UCSD-AML1 (cell line): ENCODE measurements around the gene SLC19A1.
"Not testable (repeated sequence)": the region's sequence is repeated elsewhere in the genome, so short reads cannot be mapped to it uniquely, and the experiment has no call there.

Source experiments
- DNase-seq: peaks from one replicate; lab custom pipeline; 2025; ENCODE audit not compliant: unreplicated experiment; lab: John Stamatoyannopoulos, UW

The SLC19A1 gene

DNA sequence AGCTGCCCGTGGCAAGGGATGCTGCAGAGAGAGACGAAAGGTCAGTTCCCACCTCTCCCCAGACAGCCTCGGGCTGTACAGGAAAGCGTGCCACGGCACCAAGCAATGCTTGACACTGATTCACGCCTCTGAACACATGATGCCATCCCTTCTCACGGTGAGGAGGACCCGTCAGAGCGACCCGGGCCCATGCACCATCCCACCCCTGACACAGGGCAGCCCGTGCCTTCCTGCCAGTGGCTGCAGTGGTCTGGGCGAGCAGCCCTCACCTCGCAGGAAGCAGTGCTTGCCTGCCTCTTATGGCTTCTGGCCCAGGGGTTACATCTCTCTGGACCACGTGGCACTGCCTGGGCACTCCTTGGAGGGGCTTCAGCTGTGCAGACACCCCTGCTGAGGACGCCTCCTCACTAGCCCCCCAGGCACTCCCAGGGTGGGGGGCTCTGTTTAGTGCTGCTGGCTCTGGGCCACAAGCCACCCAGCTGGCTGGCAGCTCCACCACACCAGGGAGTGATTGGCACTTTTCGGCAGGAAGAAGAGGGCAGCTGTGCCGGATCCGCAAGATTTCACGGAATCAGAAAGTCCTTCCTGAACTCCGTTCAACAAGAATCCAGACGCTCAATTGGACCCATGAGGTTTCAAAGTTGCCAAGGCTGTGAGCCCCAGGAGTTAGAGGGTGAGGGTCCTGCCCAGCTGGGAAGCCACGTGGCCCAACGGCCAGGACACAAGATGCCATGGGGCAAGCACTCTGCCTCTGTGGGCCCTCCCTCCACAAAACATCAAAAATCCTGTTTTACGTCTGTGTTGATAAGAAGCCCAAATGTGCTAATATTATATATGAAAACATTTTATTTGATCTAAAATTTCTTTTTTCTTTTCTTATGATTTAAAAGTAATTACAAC is 34.8 kb upstream of the SLC19A1 start:
- DNase-seq = no peak

- DNase-seq = no peak
Observed at GRCh38 chr21:45575993-45576837, 34.0 kb upstream of the SLC19A1 start.

DNA sequence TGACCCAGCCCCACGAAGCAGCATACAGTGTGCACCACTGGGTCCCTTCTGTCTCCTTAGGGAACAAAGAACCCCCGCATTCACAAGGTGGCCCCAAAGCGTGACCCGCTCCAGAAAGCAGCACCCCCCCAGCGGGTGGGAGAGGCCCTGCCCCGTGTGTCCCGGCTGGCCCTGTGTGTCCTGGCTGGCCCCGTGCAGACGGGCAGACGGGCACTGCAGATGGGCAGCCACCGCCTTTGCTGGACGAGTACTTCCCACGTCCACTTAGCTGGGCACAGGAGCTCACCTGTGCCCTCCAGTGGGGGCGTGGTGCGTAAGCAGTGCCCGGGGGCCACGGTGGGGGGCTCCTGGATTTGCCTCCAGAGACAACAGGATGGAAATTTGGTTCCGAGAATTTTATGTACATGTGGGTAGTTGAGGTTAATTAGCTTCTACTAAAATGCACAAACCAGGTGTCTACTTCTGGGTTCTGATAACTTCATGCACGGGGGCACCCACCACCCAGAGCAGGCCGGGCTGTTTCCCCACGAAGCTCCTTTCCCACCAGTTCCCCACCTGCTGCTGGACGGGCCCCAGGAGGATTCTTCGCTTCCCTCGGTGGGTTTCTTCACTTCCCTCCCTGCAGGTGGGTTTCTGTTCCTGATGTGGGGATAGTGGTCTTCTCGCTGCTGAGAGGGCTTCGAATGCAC is 33.2 kb upstream of the SLC19A1 start:
- no peak for DNase-seq

DNA sequence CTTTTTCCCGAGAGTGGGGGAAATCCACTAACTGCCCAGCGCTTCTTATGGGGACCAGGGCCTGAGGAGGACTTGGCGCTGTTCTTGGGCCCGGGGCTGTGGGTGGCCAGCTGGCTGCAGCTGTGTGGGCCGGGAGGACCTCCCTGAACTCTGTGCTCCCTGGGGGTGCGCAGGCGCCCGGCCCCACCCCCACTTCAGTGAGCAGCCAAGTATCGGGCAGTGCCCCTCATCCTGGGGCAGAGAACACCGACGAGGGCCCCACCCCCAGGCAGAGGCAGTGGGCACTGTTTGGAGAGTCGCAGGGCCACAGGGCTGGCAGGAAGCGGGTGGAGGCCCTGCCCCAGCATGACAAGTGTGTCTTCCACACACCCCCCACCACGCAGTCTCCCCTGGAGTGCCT is 32.5 kb upstream of the SLC19A1 start:
- DNase-seq = no peak

- no peak for DNase-seq
Observed at GRCh38 chr21:45574081-45574501, 31.9 kb upstream of the SLC19A1 start.

GRCh38 chr21:45573452-45574035 is 31.3 kb upstream of the SLC19A1 start:
- DNase-seq = no peak

DNA sequence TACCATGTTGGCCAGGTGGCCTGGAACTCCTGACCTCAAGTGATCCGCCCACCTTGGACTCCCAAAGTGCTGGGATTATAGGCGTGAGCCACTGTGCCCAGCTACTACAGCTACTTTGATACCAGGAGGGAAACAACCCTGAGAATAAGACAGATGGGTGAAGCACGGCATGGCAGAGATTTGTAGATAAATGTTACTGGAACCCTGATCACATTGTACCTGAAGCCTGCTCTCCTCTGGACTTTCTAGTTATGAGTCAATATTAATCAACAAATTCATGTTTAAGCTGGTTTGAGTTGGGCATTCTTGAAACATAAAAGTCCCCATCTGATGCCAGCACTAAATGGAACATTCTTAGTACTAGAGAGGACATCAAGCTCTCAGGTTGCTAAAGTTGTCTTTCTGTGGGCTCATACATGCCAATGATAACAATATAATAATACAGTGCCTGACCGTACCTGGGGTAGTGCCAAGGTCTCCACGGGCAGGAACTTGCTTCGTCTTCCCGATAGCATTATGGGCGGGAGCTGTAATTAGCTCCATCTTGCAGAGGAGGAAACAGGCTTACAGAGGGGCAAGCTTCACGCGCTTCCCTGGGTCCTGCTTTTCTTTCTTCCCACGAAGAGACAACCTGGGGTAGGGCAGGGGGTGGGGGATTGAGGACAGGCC is 30.7 kb upstream of the SLC19A1 start:
- no peak for DNase-seq

DNA sequence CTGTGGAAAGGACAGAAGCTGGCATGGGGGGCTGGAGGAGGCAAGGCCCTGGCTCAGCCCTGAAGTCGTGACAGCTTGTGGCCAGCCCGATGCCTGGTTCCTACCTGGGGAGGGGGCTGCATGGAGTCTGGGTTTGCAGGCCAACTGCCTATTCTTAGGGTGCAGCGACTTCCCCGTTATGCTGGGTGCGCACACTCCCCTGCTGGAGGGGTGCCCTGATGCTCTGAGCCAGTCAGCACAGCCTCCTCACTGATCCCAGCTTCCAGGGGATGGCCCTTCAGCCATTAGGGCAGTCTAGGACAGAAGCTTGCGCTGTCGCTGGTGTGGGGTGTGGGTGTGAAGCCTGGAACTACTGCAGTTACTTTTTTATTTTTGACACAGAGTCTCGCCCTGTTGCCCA is 30.0 kb upstream of the SLC19A1 start:
- no peak for DNase-seq

DNA sequence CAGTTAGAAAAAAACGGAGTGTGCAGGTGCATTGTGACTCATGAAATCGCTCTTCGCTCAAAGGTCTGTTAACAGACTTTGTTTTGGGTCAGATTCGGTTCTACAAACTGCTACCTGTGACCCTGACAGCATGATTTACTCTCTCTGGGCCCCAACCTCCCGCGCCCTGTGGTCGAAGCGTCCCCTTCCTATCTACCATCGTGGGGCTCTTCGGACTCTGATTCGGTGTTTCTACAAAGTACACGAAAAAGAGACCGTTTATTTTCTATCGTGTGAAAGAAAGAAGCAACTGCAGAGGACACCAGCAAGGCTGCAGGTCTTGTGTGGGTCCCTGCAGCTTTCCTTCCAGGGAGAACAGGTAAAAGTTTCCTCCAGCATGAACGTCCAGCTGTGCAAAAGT is 29.4 kb upstream of the SLC19A1 start:
- no peak for DNase-seq

GRCh38 chr21:45570826-45571601 is 28.8 kb upstream of the SLC19A1 start:
- no peak for DNase-seq

DNA sequence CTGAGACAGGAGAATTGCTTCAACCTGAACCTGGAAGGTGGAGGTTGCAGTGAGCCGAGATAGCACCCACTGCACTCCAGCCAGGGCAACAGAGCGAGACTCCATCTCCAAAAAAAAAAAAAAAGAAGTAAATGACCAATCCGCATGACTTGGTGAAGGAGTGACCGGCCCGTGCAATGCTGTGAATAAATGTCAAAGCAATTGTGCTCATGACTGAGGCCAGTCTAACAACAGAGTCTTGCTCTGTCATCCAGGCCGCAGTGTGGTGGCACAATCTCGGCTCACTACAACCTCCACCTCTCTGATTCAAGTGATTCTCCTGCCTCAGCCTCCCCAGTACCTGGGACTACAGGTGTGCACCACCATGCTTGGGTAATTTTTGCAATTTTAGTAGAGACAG is 27.8 kb upstream of the SLC19A1 start:
- DNase-seq = no peak

DNA sequence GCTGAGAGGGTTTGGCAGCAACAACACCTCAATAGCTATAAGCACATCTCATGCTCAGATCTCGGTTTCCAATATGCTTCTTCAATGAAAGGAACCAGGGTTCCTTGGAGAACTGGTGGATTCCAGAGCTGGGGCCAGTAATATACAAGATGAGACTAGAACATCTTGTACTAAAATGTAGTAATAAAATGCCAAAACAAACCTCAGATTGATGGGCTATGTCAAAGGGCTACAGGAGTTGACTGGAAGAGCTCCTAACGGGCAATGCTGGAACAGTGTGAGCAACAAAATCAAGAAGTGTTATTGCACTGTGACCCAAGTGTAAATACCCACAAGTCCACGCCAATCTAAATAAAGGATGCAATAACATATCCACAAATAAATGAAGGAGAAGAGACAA is 26.1 kb upstream of the SLC19A1 start:
- DNase-seq = no peak

- not testable (repeated sequence) for DNase-seq
Observed at GRCh38 chr21:45564137-45564536, 21.9 kb upstream of the SLC19A1 start.

DNA sequence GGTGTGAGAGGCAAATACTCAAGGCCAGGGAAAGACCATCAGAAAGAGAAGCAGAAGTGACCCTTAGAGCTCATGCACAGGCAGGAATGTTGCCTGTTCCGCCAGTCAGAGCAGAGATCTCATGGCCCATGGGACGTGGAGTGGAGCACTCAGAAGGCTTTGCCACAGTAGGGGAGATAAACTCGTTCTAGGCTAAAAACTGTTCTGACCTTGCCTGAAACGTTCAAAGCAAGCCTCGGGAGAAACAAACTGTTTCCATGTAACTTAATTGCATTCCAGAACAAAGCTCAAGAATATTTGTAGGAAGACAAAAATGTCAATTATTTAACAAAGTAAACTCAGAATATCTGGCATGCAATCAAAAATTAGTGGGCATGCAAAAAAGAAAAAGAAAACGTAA is 20.7 kb upstream of the SLC19A1 start:
- no peak for DNase-seq

- no peak for DNase-seq
Observed at GRCh38 chr21:45562402-45562801, 20.2 kb upstream of the SLC19A1 start.

GRCh38 chr21:45561241-45561640 is 19.0 kb upstream of the SLC19A1 start:
- not testable (repeated sequence) for DNase-seq

DNA sequence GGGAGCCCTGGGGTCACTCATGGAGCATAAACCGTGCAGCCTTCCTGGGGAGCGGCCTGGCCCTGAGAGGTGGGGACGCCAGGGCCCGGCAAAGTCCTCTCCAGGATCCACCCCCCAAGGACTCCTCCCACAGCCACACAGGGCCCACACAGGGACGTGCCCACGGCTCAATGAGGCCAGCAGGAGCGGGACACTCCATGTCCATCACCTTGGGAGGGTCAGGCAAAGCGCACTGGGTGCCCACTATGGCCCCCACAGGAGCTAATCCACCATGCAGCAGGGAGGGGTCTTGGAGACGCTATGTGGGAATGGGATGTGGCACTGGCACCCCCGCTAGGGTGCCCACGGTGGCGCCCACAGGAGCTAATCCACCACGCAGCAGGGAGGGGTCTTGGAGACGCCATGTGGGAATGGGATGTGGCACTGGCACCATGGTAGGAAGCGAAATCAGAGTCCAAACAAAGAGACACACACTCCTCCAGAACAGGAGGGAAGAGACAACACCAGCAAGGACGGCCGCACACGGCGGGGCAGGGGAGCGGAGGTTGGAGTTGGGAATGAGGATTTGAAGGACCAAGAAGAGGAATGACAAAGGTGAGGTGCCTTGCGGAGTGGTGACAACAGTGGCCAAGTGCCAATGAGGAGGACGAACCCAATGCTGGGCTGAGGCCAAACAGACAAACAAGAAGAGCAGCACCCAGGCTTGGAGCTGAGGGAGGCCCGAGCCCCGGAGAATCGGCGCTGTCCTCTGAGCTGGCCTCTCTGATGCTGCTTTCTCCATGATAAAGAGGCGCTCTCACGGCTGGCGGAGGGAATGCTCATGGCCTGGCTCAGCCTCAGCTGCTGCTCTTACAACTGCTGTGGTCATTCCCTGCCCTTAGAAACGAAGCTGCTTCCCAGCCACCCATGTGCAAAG is 18.1 kb upstream of the SLC19A1 start:
- DNase-seq = no peak

GRCh38 chr21:45559216-45560105 is 17.2 kb upstream of the SLC19A1 start:
- DNase-seq = no peak
